Lower leg skin (tissue), 3 donors: ENCODE data around the gene ZFHX3.

Experiments used
- CTCF ChIP-seq, 3 donors: fragments of 450-650 bp; IDR thresholded peaks; one replicate each; pipeline ENCODE4 v1.5.1; 2016; ENCODE audit warnings: antibody characterized with exemption in 3 of 3, mild to moderate bottlenecking in 3 of 3, moderate library complexity in 2 of 3
- POLR2A ChIP-seq, 2 donors: fragments of 450-650 bp; IDR thresholded peaks; one replicate each; pipeline ENCODE4 v1.6.1; 2016 to 2017; ENCODE audit warnings: antibody characterized with exemption in 2 of 2, mild to moderate bottlenecking in 1 of 2, moderate library complexity in 1 of 2

DNA sequence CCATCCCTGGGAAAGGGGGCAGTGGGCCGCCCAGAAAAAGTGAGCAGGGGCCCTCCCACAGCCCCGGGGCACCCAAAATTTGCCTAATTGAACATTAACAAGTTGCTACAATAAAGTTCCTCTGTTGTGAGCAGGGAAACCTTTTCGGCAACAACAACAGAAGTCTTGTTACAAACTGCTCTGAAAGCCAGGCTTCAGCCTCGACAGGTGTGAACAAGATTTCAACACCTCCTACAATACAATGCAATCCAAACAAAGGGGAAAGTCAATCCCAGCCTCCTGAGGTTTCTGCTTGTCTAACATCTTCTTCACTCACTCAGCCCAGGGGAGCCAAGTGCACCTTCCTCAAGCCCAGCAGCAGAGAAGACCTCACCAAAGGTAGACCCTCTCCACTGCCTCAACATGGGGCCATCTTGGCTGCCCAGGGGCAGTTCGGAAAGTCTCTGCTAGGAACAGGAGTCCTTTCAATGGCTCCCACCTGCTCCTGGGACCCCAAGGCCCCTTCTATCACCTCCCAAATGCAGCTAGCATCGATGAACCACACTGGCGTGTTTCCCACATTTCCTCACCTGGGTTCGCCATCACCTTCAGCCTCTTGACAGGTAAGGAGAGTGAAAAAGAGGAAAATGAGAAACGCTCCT is 19.1 kb downstream of the ZFHX3 start:
- TF ChIP-seq CTCF (IDR thresholded peaks at IDR 0.05) (no peak), POLR2A (IDR thresholded peaks at IDR 0.05) (no peak)
